ENCODE data around the gene FOXP4. TPM values are rescaled to one million over a fixed set of nuclear protein-coding genes. Genes with fewer than 3 reads are reported as not detected.

Gene FOXP4
- total and polyA plus RNA-seq, 2 of the 13 experiments (the other 11 are each of a cell fraction or from before 2014, with no cell fraction given) = 11.0 to 12.4 TPM

- CTCF ChIA-PET (ENCODE audit: low intra/inter-chr PET ratio, low total read pairs) = no interaction called here
- ATAC-seq (no peak), DNase-seq (ENCODE audit: low spot score) (no peak), FAIRE-seq (no peak)
- POLR2A ChIA-PET = interaction anchor here (0.8 to 2.9 kb wide), 7 partner anchors 9 to 81 kb away, joined by 3 to 13 read pairs (median 4); no protein-coding TSS in a partner anchor
- WGBS (ENCODE audit: low lambda C conversion rate) = 36% methylated on average over 2 of the region's 2 CpGs
- H3K79me2 ChIP-seq (ENCODE audit: insufficient read depth, low read length) = no peaks in the 10 kb centered on the region
- H3K27me3 ChIP-seq (ENCODE audit: control insufficient read depth in 1 of 2, insufficient read depth in 2 of 2, low read length in 2 of 2) = no peaks in the 10 kb centered on the region; a peak in 1 of 5 replicates
- no peak overlapping the region for H3K27ac ChIP-seq (ENCODE audit: extremely low read length, insufficient read depth, low read length)
- no TSS peak for BruUV-seq (replicated peaks)
- no peak overlapping the region for H2AFZ ChIP-seq (ENCODE audit: low read length)
- H4K20me1 ChIP-seq (ENCODE audit: insufficient read depth, low read length) = no peaks in the 10 kb centered on the region
- peaks cover 88% of the 10 kb centered on the region for H3K4me1 ChIP-seq (ENCODE audit: insufficient read depth, low read length)
- no peak overlapping the region for H3K4me2 ChIP-seq (ENCODE audit: low read depth, low read length)
- H3K36me3 ChIP-seq (replicated peaks in 1 of 2; ENCODE audit: control insufficient read depth in 1 of 2, insufficient read depth in 2 of 2, low read length in 2 of 2) = no peaks in the 10 kb centered on the region
- in situ Hi-C loops (cut with HindIII; ENCODE audit: extremely low pct_ligation_motif_present, low pct_unique_long_range_greater_than_20kb) (no loop called here), intact Hi-C loops (cut with micrococcal nuclease; ENCODE audit: unreplicated experiment) (loop anchor here (1.0 to 2.0 kb wide), 2 partner anchors 10 to 49 kb away; partner anchors contain the start of gene FOXP4)
- H3K9ac ChIP-seq (ENCODE audit: insufficient read depth, low read depth, low read length) = no peak overlapping the region
- H3K9me3 ChIP-seq (ENCODE audit: low read length) = no peaks in the 10 kb centered on the region
- no peak overlapping the region for H3K4me3 ChIP-seq (replicated peaks in 1 of 3; ENCODE audit: insufficient read depth in 1 of 3, low read depth in 2 of 3, low read length in 3 of 3)
- TF ChIP-seq POLR2G (IDR thresholded peaks at IDR 0.05; ENCODE audit: low read depth, low read length) (no peak), ZNF432 (CRISPR knock-in tag; IDR thresholded peaks at IDR 0.05; ENCODE audit: borderline replicate concordance) (no peak), ZNF282 (IDR thresholded peaks at IDR 0.05; ENCODE audit: partially characterized antibody) (no peak), TIGD3 (CRISPR knock-in tag; IDR thresholded peaks at IDR 0.05; ENCODE audit: borderline replicate concordance) (no peak), RBFOX2 (IDR thresholded peaks at IDR 0.05; ENCODE audit: low read depth, low read length) (no peak), NFAT5 (CRISPR knock-in tag; IDR thresholded peaks at IDR 0.05) (no peak), GTF3A (CRISPR knock-in tag; conservative IDR thresholded peaks at IDR 0.05) (no peak), NFE2 (CRISPR knock-in tag; IDR thresholded peaks at IDR 0.05) (no peak), MTF1 (CRISPR knock-in tag; IDR thresholded peaks at IDR 0.05) (no peak), ZNF724P (CRISPR knock-in tag; IDR thresholded peaks at IDR 0.05; ENCODE audit: borderline replicate concordance) (no peak), HMG20A (CRISPR knock-in tag; IDR thresholded peaks at IDR 0.05; ENCODE audit: borderline replicate concordance) (no peak), IKZF4 (CRISPR knock-in tag; IDR thresholded peaks at IDR 0.05; ENCODE audit: borderline replicate concordance, low read depth, not compliant biosample characterization) (no peak), REPIN1 (CRISPR knock-in tag; IDR thresholded peaks at IDR 0.05; ENCODE audit: borderline replicate concordance, low read depth) (no peak), ZNF235 (CRISPR knock-in tag; IDR thresholded peaks at IDR 0.05; ENCODE audit: borderline replicate concordance) (no peak), ZNF691 (CRISPR knock-in tag; IDR thresholded peaks at IDR 0.05; ENCODE audit: borderline replicate concordance, low read depth) (no peak), ZKSCAN8 (CRISPR knock-in tag; IDR thresholded peaks at IDR 0.05; ENCODE audit: borderline replicate concordance) (no peak), MXI1 (IDR thresholded peaks at IDR 0.05; ENCODE audit: borderline replicate concordance, low read depth, low read length) (no peak), NFE2L2 (IDR thresholded peaks at IDR 0.05; ENCODE audit: low read length) (no peak), EHMT2 (IDR thresholded peaks at IDR 0.05; ENCODE audit: borderline replicate concordance, low read depth, low read length) (no peak)
Observed at GRCh38 chr6:41497994-41498393, 48.2 kb upstream of the FOXP4 start.

Measured in HepG2 (cell line).